Activated gamma-delta T cell treated with anti-CD3 and anti-CD28 coated beads, Interleukin-2, amount 50 U/mL, for 16 hours (primary cell): ENCODE results near the gene PQBP1.
A peak's percentile ranks its signal among the peaks of the same experiment; 100 is the strongest.

Experiments used
- DNase-seq: peaks from one replicate; pipeline ENCODE4 v3.0.0-alpha.2; 2020; ENCODE audit warnings: low read depth

PQBP1 gene

DNA sequence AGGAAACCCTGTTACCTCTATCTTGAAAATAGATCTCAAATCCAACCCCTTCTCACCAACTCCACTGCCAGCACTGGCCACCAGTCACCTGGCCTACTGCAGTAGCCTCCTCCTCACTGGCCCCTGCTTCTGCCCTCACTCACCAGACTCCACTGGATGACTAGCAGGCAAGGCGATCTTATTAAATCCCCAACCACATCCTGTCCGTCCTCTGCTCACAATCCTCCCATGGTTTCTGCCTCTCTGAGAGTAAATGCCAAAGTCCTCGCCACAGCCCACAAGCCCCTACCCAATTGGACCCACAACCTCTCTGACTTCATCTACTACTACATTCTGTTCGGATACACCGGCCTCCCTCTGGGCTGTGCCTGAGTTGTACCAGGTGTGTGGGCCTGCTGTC, 26.5 kb downstream of the PQBP1 start:
- no peak for DNase-seq

DNA sequence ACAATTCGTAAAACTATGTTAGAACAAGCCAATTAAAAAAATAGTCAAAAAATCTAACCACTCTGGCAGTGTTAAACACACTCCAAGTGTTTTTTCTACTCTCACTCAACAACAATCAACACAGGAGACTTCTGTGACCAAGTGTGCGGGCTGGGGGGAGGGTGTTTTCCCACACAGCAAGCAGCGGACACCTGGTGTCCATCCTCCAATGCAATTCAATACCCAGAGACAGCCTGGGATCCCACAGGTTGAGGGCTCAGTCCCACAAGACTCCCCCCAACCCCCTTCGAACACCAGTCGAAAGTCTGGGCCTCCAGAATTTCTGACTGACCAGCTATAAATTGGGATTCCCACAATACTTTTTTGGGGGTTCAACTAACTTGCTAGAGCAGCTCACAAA, 29.4 kb downstream of the PQBP1 start:
- no peak for DNase-seq

DNA sequence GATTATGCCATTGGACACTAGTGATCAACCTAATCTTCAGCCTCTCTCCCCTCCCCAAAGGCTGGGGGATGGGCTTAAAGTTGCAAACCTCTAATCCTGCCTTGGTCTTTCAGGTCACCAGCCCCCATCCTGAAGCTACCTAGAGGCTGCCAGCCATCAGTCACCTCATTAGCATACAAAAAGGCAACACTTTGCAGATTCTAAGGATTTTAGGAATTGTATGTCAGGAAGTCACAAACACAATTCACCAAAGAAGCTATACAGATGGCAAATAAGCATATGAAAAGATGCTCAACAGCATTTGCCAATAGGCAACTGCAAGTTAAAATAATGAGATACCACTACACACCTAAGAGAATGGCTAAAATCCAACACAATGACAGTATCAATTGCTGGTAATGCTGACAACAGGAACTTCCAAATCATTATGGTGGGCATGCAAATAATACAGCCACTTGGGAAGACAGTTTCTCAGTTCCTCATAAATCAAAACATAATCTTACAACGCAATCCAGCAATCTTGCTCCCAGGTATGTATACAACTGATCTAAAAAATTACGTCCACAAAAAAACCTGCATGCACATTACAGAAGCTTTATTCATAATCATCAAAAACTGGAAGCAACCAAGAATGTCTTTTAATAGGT, 30.1 kb downstream of the PQBP1 start:
- DNase-seq = no peak

DNA sequence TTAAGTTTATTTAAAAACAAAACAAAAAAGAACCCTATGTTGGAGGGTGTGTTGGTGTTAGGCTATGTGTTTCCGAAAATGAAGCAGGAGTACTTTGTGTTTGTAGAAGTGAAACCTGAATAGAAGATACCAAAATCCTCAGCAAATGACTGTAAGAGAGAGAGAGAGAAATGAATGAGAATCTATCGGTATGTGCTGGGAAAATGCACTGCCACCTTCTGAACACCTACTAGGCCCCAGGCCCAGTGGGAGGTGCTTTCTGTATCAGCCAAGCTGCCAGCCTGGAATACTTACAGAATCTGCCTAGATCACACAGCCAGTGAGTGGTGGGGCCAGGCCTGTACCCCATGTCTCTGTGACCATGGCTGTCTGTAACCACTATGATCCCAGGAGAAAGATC, 36.0 kb downstream of the PQBP1 start:
- DNase-seq = no peak

DNA sequence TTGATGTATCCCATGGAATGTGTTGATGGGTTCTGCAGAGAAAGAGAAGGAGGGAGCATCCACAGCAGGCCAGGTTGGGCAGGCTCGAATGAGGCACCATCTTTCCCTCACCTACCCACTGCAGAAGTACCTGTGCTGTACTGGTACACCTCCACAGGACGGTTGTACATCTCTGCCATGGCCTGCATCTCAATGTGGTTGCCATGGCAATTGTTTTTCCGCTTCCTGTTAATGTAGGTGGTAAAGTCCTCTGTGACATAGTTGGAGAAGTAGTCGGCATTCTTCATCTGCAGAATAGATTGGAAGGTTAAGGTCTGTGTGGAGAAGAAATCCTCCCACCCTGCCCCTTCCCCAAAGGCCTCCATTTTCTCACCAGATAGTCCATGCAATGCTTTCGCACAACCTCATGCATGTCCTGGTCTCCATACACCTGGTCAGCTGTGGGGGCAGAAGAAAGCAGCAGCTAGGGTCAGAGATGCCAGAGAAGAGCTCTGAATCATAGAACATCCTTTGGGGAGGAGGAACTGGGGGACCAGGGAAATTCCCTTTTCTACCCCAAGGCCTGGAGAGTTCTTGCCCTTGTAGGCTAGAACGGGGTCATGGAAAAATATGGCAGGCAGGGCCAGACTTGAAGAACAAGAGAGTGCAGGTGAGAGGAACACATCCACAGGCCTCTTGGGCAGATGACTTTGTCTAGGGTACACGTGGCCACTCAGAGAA, 37.0 kb downstream of the PQBP1 start:
- no peak for DNase-seq

DNA sequence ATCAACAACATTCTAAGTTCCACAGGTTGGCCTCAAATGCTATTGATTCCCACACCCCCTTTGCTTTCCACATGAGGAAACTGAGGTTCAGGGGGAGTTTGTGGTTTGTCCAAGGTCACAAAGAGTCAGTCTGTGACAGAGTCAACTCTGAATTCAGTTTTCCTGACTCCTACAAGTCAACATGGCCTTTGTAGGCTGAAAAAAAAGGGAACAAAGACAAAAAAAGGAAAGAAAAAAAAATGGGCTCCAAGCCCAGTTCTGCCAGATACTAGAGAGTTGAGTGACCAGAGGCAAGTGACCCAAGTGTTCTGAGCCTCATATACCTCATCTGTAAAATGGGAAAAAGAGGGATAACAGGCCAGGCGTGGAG, 37.6 kb downstream of the PQBP1 start:
- DNase-seq = no peak

DNA sequence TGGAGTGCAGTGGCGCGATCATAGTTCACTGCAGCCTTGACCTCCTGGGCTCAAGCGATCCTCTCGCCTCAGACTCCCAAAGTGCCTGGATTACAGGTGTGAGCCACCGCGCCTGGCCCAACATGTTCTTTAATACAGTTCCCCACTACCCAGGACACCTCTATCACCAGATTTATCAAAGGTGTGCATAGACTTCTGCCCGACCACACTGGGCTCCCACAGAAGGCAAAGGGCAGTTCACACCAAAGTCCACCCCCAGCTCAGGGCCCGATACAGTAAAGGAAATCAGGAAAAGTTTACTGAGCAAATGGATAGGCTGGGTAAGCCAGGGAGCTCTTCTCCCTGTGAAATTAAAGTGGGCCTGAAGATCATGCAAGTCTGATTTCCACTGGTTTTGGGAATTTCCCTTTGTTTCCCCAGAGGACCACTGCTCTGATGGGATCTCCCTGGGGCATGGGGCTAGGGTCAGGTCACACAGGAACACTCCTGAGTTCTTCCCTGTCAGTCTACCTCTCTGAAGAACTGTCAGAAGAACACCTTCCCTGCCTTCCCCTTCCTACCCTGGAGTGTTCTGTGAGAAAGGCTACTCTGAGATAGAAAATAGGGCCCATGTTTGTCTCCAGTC, 38.8 kb downstream of the PQBP1 start:
- DNase-seq = no peak

DNA sequence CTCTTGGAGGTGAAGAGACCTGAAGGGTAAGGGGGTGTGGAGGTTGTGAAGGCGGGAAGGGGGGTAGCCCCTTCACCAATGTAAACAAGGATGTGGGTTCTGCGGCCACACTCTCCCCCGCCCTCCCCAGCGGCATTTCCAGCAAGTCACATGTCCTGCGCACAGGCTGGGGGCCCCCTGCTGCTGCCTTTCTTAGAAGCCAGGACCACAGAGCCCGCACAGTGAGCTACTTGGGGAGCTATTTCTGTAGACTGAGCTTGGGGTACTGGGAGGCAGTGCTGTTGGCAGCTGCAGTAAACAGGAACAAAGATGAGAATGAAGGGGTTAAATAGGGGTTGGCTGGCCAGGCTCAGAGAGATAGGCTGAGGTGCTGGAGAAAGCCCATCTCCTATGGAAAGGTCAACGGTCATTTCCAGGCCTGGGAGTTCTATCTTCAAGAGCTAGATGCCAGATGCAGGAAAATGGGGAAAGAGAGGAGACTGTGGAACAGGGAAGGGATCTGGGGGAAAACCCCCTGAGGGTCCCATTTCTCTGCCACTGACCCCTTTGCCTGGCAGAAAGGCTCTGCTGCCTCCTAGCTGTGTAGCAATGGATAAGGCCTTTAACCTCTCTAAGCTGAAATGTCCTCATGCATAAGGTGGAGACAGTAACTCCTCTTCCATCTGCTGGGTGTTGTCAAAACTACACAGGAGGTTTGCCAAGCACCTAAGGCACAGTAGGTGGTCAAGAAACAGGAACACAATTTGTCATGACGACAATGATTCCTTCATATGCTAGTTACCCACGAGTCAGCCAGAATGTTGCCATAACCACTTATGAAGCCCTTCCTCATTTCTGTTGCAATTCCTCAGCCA, 39.6 kb downstream of the PQBP1 start:
- DNase-seq = peak; percentile 91

DNA sequence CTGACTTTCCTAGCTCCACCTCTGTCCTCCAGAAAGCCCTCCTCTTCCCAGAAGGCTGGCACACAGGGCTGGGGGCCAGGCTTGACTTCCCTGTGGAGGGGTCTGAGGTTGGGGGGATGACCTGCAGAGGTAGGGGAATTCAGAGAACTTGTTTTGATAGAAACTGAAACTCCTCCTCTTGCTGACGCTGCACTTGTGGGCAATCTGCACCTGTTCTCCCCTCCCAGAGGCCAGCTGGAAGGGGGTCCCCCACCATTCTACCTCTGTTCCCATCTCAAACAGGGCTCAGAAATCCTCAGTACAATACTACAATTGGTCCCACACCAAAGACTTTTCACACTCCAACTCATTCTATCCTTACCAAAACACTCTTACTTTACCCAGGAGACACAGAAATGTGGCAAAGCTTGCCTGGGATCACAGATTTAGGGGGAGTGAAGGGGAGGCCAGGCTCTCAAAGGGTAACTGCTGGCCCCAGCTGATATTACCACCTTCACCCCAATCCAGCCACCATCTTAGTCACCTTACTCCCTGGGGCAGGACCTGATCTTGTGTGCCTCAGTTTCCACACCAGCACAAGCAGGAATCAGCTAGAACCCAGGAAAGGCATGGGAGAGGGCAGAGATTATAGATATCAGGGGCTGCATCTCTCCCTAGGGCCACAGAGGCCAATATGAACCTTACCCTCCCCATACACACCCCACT, 41.1 kb downstream of the PQBP1 start:
- peak; percentile 61 for DNase-seq

DNA sequence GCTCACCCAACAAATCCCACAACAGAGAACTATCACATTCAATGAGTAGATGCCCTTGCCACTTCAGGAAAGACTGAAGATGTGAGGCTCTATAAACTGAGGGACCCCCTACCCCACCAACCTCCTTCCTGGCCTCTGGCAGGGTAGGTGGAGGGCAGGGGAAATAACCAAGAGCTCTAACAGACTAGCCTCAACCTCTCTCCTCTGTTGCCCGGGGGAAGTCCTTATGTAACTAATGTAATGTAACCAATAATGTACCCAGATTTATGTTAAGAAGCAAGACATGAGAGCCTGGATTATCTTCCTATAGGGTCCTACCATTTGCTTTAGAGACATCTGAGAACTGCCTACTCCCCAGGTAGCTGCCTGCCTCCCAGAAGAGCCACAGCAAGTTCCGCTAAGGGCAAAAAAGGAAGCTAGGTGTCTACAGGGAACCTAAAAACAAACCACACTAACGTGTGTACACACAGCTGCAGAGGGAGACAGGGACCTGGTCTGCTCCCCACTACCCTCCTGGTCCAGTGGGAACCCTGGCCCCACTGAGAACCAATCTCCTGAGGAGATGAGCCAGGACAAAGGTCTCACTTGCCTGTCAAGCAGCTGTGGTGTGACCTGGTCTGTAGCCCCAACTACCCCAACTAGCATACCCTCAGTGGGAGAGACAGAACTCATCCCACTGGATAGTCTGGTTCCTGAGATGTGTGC, 41.9 kb downstream of the PQBP1 start:
- DNase-seq = no peak

DNA sequence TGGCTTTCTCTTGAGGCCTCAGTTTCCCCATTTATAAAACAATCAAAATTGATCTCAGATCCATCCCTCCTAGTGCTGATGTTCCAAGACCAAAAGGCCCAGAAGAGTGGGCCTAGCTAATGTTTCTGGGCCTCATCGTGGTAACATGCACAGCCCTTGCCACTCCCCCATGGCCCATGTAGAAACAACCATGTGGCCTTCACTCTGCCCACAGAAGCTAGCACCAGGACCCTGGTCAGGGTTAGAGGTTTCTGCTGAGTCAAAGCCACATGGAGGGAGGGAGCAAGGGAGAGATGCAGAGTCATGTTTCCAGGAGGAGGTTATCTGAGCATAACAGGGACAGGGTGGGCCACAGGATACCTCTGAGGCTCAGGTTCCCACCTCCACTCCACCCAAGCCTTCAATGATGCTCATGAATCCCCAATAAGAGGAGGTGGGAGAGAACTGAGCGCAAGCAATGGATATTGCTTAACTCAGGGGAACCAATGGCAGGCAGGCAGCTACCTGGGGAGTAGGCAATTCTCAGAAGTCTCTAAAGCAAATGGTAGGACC, 42.8 kb downstream of the PQBP1 start:
- no peak for DNase-seq

DNA sequence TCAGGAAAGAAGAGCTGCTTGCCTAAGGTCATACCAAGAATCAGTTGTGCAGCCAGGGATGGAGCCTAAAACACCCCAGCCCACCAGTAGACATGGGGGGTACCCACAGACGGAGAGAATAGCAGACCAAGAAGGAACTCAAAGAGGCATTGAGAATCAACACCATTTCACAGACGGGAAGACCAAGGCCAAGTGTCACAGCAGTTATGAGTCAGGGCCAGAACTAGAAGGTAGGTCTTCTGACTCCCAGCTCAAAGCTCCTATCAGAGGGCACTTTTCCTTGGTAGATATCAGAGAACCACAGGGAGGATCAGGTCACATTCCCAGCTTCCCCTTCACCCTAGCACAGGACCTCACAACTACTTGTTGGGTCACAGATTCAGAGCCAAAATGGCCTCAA, 45.2 kb downstream of the PQBP1 start:
- DNase-seq = no peak

DNA sequence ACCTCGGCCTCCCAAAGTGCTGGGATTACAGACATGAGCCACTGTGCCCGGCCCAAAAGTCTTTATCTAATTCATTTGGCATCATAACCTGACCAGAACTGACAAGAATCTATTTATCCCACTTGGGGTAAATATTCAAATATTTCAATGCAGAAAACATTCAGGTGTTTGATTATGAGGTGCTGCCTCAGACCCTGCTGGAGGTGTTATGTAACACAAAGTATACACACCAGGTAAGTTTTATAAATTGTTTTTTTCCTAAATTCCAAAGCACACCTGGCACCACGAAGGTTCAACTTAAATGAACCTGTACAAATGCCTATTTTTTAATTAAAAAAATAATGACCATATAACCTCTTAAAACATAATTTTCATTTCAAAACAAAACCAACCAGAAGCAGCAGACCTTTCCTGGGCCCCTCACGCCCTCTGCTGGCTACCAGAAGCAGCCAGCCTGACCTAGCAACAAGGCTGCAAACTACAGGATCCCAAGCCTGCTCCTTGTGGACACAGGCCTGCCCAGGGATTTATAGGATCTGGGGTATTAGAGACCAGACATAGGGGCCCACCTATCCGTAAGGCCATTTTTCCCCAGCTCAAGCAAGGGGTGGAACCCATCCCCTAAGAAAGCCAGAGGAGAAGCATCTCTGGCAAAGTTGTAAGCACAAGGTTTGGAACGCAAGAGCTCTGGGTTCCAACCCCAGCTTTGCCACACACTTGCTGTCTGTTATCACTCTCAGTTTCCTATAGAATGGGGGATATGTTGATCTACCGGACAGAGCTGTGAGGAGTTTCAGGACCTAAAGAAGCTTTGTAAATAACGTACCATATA, 48.0 kb downstream of the PQBP1 start:
- DNase-seq = no peak

DNA sequence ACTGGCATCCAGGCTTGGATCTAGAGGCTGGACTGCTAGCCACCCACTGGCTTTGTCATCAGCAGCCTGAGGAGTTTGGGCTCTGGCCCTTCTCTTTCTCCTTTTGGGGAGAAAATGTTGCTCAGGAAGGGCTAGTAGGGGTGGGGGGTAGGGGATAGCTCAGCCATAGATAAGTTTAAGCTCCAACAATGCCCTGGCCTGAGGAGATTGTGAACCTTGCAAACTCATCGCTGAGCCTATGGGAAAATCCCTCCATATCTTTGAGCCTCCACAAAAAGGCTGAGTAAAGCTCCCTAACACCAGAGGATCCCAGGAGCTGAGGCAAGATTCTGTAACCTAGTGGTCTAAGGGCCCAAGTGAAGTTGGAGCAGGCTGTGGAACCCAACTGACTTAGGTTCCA, 50.9 kb downstream of the PQBP1 start:
- no peak for DNase-seq
